Rectal smooth muscle tissue (tissue), 1 donor: Measurements from ENCODE around the gene DNAI1.
"Not testable (repeated sequence)": the region's sequence is repeated elsewhere in the genome, so short reads cannot be mapped to it uniquely, and the experiment has no call there.

Experiments
- H3K27ac ChIP-seq: one replicate; pipeline ENCODE4 v1.7.0; 2013; ENCODE audit warnings: low read depth, low read length, inconsistent platforms
- H3K27me3 ChIP-seq: one replicate; pipeline ENCODE4 v1.7.0; 2013; ENCODE audit warnings: low read length; ENCODE audit not compliant: control insufficient read depth, insufficient read depth
- H3K36me3 ChIP-seq: one replicate; pipeline ENCODE4 v1.7.0; 2013; ENCODE audit warnings: low read length; ENCODE audit not compliant: control insufficient read depth, insufficient read depth
- H3K4me1 ChIP-seq: one replicate; pipeline ENCODE4 v1.7.0; 2013; ENCODE audit warnings: low read length; ENCODE audit not compliant: control insufficient read depth, insufficient read depth
- H3K4me3 ChIP-seq: one replicate; pipeline ENCODE4 v1.7.0; 2013; ENCODE audit warnings: low read length
- H3K9ac ChIP-seq: one replicate; pipeline ENCODE4 v1.7.0; 2013; ENCODE audit warnings: low read length

The DNAI1 gene

GRCh38 chr9:34477541-34477940 is 18.9 kb downstream of the DNAI1 start:
- Histone ChIP-seq H3K4me1 (no peaks in the 10 kb centered on the region), H3K9ac (no peak overlapping the region), H3K27ac (no peak overlapping the region)

DNA sequence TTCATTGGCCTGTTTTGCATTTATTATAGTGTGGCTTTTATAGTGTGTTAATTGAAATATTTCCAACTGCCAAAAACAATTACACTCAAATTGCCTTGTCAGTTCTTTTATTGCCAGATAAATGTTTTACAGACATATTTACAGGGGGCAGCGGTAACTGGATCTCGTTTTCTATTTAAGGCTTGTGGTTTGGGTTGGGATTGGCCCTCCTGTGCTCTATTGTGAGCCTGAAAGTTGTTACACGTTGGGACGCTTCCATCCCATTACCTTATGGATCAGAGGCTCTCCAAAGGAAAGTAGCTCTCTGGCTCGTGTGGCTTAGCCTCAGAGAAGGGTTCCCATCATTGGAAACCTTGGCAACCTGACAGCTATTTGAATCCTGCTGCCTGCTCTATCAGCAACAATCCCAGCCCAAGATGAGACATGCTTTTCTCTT is 20.8 kb downstream of the DNAI1 start:
- Histone ChIP-seq H3K27ac (no peak overlapping the region), H3K27me3 (peaks cover 3% of the 10 kb centered on the region), H3K9ac (no peak overlapping the region), H3K36me3 (no peaks in the 10 kb centered on the region), H3K4me3 (no peak overlapping the region), H3K4me1 (no peaks in the 10 kb centered on the region)

More at GRCh38 chr9:34477541-34477940, 18.9 kb downstream of the DNAI1 start:
- Histone ChIP-seq H3K36me3 (no peaks in the 10 kb centered on the region), H3K27me3 (peaks cover 3% of the 10 kb centered on the region), H3K4me3 (no peak overlapping the region)

GRCh38 chr9:34481620-34482019 is 23.0 kb downstream of the DNAI1 start:
- not testable (repeated sequence) for H3K36me3 ChIP-seq, H3K27me3 ChIP-seq, H3K4me1 ChIP-seq, H3K27ac ChIP-seq, H3K9ac ChIP-seq, H3K4me3 ChIP-seq

- not testable (repeated sequence) for H3K27me3 ChIP-seq, H3K27ac ChIP-seq, H3K36me3 ChIP-seq, H3K4me1 ChIP-seq, H3K4me3 ChIP-seq, H3K9ac ChIP-seq
Measured at GRCh38 chr9:34482746-34483145, 24.1 kb downstream of the DNAI1 start.

GRCh38 chr9:34484678-34485077 is 26.1 kb downstream of the DNAI1 start:
- Histone ChIP-seq H3K4me1 (no peaks in the 10 kb centered on the region), H3K9ac (no peak overlapping the region), H3K4me3 (no peak overlapping the region), H3K27me3 (no peaks in the 10 kb centered on the region), H3K27ac (no peak overlapping the region), H3K36me3 (no peaks in the 10 kb centered on the region)

- no peak overlapping the region for H3K9ac ChIP-seq
- H3K4me3 ChIP-seq, result no peak overlapping the region
- H3K4me1 ChIP-seq, result no peaks in the 10 kb centered on the region
Measured at GRCh38 chr9:34485822-34486221, 27.2 kb downstream of the DNAI1 start.

GRCh38 chr9:34486572-34486971 is 28.0 kb downstream of the DNAI1 start:
- Histone ChIP-seq H3K4me3 (no peak overlapping the region), H3K4me1 (no peaks in the 10 kb centered on the region), H3K9ac (no peak overlapping the region), H3K27me3 (no peaks in the 10 kb centered on the region), H3K36me3 (no peaks in the 10 kb centered on the region), H3K27ac (no peak overlapping the region)

More at GRCh38 chr9:34485822-34486221, 27.2 kb downstream of the DNAI1 start:
- Histone ChIP-seq H3K27ac (no peak overlapping the region), H3K36me3 (no peaks in the 10 kb centered on the region), H3K27me3 (no peaks in the 10 kb centered on the region)

- Histone ChIP-seq H3K9ac (no peak overlapping the region), H3K36me3 (no peaks in the 10 kb centered on the region), H3K27me3 (no peaks in the 10 kb centered on the region), H3K4me1 (no peaks in the 10 kb centered on the region), H3K4me3 (no peak overlapping the region), H3K27ac (no peak overlapping the region)
Measured at GRCh38 chr9:34490360-34490759, 31.8 kb downstream of the DNAI1 start.

DNA sequence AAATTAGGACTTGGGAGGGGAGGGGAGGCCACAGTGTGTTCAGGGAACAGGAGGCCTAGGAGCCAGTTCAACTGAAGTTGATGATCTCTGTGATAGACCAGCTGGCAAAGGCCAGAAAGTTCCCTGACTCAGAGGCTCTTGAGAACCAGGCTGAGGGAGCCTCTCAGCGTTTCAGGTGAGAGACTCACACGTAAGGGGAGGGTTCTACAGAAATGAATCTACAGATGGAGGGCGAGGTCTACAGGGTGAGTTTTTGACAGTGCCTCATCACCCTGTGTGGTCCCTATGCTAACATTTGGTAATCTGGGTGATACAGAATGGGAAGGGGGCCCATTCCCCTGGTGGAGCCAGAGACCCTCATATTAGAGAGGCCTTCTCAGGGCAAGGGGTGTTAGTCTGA is 32.2 kb downstream of the DNAI1 start:
- Histone ChIP-seq H3K4me3 (no peak overlapping the region), H3K27me3 (no peaks in the 10 kb centered on the region), H3K36me3 (no peaks in the 10 kb centered on the region), H3K9ac (no peak overlapping the region), H3K4me1 (no peaks in the 10 kb centered on the region), H3K27ac (no peak overlapping the region)

DNA sequence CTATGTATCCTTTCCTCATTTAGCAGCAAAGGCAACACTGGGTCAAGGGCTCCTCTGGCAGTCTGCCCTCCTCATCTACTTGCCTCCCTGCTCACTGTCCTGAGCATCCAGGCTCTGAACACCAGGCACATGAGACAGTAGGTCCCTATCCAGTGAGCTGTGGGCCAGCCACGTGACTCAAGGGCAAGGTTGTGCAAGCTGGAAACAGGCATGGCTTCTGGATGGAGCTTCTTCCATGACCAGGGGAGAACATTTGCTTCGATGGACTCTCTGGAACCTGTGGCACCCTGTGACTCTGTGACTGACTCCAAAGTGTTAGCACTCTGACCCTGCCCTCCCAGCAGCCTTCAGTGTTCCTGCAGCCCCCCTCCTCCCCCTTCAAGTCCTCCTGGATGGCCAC is 33.0 kb downstream of the DNAI1 start:
- no peaks in the 10 kb centered on the region for H3K27me3 ChIP-seq
- H3K4me1 ChIP-seq, result no peaks in the 10 kb centered on the region
- no peak overlapping the region for H3K27ac ChIP-seq
- H3K9ac ChIP-seq, result no peak overlapping the region
- H3K36me3 ChIP-seq, result no peaks in the 10 kb centered on the region
- H3K4me3 ChIP-seq, result no peak overlapping the region

- no peaks in the 10 kb centered on the region for H3K27me3 ChIP-seq
- H3K9ac ChIP-seq, result no peak overlapping the region
- H3K4me3 ChIP-seq, result no peak overlapping the region
- H3K36me3 ChIP-seq, result no peaks in the 10 kb centered on the region
- no peak overlapping the region for H3K27ac ChIP-seq
- no peaks in the 10 kb centered on the region for H3K4me1 ChIP-seq
Measured at GRCh38 chr9:34492051-34492450, 33.4 kb downstream of the DNAI1 start.

- Histone ChIP-seq H3K4me1 (no peaks in the 10 kb centered on the region), H3K27ac (no peak overlapping the region), H3K4me3 (no peak overlapping the region), H3K36me3 (no peaks in the 10 kb centered on the region), H3K9ac (no peak overlapping the region), H3K27me3 (no peaks in the 10 kb centered on the region)
Measured at GRCh38 chr9:34493972-34494535, 35.4 kb downstream of the DNAI1 start.

GRCh38 chr9:34496149-34496712 is 37.6 kb downstream of the DNAI1 start:
- Histone ChIP-seq H3K27me3 (no peaks in the 10 kb centered on the region), H3K9ac (no peak overlapping the region), H3K4me3 (no peak overlapping the region), H3K27ac (no peak overlapping the region), H3K4me1 (peaks cover under 1% of the 10 kb centered on the region), H3K36me3 (no peaks in the 10 kb centered on the region)
